Measurements from ENCODE around the gene RPL12.
"Not testable (repeated sequence)": the region's sequence is repeated elsewhere in the genome, so short reads cannot be mapped to it uniquely, and the experiment has no call there.

Gene RPL12

GRCh38 chr9:127467621-127468020 lies 16.4 kb upstream of the RPL12 start:
- no peak for DNase-seq (ENCODE audit: low read depth)

- not testable (repeated sequence) for DNase-seq (ENCODE audit: low read depth)
Measured at GRCh38 chr9:127466407-127466917, 15.3 kb upstream of the RPL12 start.

- no peak for DNase-seq (ENCODE audit: low read depth)
Measured at GRCh38 chr9:127463911-127464310, 12.7 kb upstream of the RPL12 start.

- no peak for DNase-seq (ENCODE audit: low read depth)
Measured at GRCh38 chr9:127463382-127463781, 12.2 kb upstream of the RPL12 start.

GRCh38 chr9:127458921-127459320 lies 7.7 kb upstream of the RPL12 start:
- no peak for DNase-seq (ENCODE audit: low read depth)

- no peak for DNase-seq (ENCODE audit: low read depth)
Measured at GRCh38 chr9:127457191-127457878, 6.1 kb upstream of the RPL12 start.

- no peak for DNase-seq (ENCODE audit: low read depth)
Measured at GRCh38 chr9:127455324-127455992, 4.3 kb upstream of the RPL12 start.

- no peak for DNase-seq (ENCODE audit: low read depth)
Measured at GRCh38 chr9:127452691-127453090, 1.5 kb upstream of the RPL12 start.

- DNase-seq (ENCODE audit: low read depth), result no peak
Measured at GRCh38 chr9:127451858-127452656, 851 bp upstream of the RPL12 start.

GRCh38 chr9:127451608-127451857 lies 327 bp upstream of the RPL12 start:
- no peak for DNase-seq (ENCODE audit: low read depth)

- DNase-seq (ENCODE audit: low read depth), result no peak
Measured at GRCh38 chr9:127450243-127450760, 904 bp downstream of the RPL12 start.

- DNase-seq (ENCODE audit: low read depth), result no peak
Measured at GRCh38 chr9:127449332-127449966, 1.8 kb downstream of the RPL12 start.

- no peak for DNase-seq (ENCODE audit: low read depth)
Measured at GRCh38 chr9:127448112-127448805, 2.9 kb downstream of the RPL12 start.

GRCh38 chr9:127447416-127448111 lies 3.6 kb downstream of the RPL12 start:
- no peak for DNase-seq (ENCODE audit: low read depth)

GRCh38 chr9:127446713-127447415 lies 4.3 kb downstream of the RPL12 start:
- no peak for DNase-seq (ENCODE audit: low read depth)

- no peak for DNase-seq (ENCODE audit: low read depth)
Measured at GRCh38 chr9:127445851-127446712, 5.1 kb downstream of the RPL12 start.

- DNase-seq (ENCODE audit: low read depth), result no peak
Measured at GRCh38 chr9:127444921-127445850, 6.0 kb downstream of the RPL12 start.

GRCh38 chr9:127444283-127444920 lies 6.8 kb downstream of the RPL12 start:
- no peak for DNase-seq (ENCODE audit: low read depth)

All from fibroblast of the conjunctiva (primary cell).